ENCODE measurements around the gene TTC13. TPM values are rescaled to one million over a fixed set of nuclear protein-coding genes. Genes with fewer than 3 reads are reported as not detected.

The TTC13 gene
- total and polyA plus RNA-seq, 10 of the 15 experiments (the other 5 are each of a cell fraction or from before 2014, with no cell fraction given) = 5.8 to 30.8 (median 18.5) TPM

DNA sequence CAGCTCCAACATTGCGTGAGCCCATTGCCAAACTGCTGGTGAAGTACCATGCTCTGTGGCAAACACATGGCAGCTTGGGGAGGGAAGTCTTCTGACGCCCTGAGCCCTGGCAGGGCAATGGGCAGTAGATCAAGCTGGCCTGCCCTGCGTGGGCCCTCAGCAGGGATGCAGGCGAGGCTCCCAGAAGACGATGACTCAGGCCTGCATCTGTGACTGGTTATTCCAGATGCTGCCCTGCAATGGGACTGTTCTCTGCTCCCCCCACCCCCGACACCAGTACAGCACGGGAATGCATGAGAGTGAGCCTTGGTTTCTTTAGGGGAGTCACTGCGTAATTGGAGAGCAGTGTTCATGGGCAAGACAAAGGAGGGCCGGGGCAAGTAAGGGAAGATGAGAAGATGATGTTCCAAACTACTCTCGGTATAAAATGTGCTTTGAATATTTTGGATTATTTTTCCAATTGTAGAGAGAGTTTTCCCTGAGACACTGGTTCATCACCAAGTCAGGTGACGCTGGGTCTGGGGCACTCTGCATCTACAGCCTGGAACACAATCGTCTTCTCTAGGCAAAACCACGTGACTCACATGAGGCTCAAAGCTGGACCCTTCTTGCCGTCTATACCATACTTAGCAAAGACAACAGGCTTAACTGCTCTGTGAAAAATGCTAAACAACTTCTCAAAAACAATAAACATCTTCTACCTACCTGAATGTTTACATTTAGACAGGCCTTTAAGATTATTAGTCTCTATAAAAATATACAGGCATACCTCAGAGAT is 101.3 kb downstream of the TTC13 start:
- BruUV-seq (replicated peaks) = no TSS peak
- H3K27me3 ChIP-seq (replicated peaks in 1 of 2; ENCODE audit: control insufficient read depth in 2 of 2, insufficient read depth in 2 of 2, low read length in 1 of 2) = peaks cover 0 to 3% of the 10 kb centered on the region in 2 experiments; a peak in 2 of 4 replicates
- ChIA-PET CTCF (no interaction called here), POLR2A (no interaction called here), SMC1A (ENCODE audit: uncharacterized antibody, unreplicated experiment) (no interaction called here), RAD21 (ENCODE audit: unreplicated experiment) (no interaction called here)
- no peak overlapping the region for H3K9ac ChIP-seq (ENCODE audit: control insufficient read depth, insufficient read depth, low read length)
- WGBS (ENCODE audit: insufficient coverage, insufficient replicate concordance, low lambda C conversion rate, missing lambda C conversion rate) = 24% methylated on average over 14 of the region's 14 CpGs
- H3K4me1 ChIP-seq (ENCODE audit: control insufficient read depth, insufficient read depth, low read length) = no peaks in the 10 kb centered on the region
- ATAC-seq = no peak
- H3K4me3 ChIP-seq = no peak overlapping the region
- H3K79me2 ChIP-seq (ENCODE audit: control insufficient read depth, insufficient read depth, low read length) = no peaks in the 10 kb centered on the region
- no peak overlapping the region for H2AFZ ChIP-seq (ENCODE audit: control insufficient read depth, low read depth, low read length)
- H3K4me2 ChIP-seq (ENCODE audit: control insufficient read depth, insufficient read depth) = no peak overlapping the region
- no peak for FAIRE-seq
- intact Hi-C loops (cut with micrococcal nuclease; ENCODE audit: unreplicated experiment) (no loop called here), in situ Hi-C loops (cut with MboI) (no loop called here)
- DNase-seq (ENCODE audit: low read depth, low spot score) = no peak
- no peaks in the 10 kb centered on the region for H3K36me3 ChIP-seq (ENCODE audit: control insufficient read depth in 2 of 2, insufficient read depth in 2 of 2, low read length in 1 of 2)
- H3K27ac ChIP-seq (ENCODE audit: control insufficient read depth, insufficient read depth) = no peak overlapping the region
- H3K9me3 ChIP-seq (replicated peaks; ENCODE audit: control insufficient read depth, insufficient read depth, low read length) = no peaks in the 10 kb centered on the region
- H4K20me1 ChIP-seq (ENCODE audit: control insufficient read depth, insufficient read depth) = no peaks in the 10 kb centered on the region
- TF ChIP-seq KDM1A (IDR thresholded peaks at IDR 0.05; ENCODE audit: borderline replicate concordance) (no peak), PML (IDR thresholded peaks at IDR 0.05; ENCODE audit: low read length) (no peak), CREB1 (IDR thresholded peaks at IDR 0.05; ENCODE audit: low read depth) (no peak), ZNF207 (IDR thresholded peaks at IDR 0.05; ENCODE audit: borderline replicate concordance) (no peak), BMI1 (IDR thresholded peaks at IDR 0.05; ENCODE audit: borderline replicate concordance) (no peak), CHD2 (IDR thresholded peaks at IDR 0.05; ENCODE audit: borderline replicate concordance, low read depth, low read length) (no peak), SMAD1 (IDR thresholded peaks at IDR 0.05; ENCODE audit: low read depth, partially characterized antibody) (no peak), TCF7 (IDR thresholded peaks at IDR 0.05; ENCODE audit: borderline replicate concordance) (no peak), MTA2 (IDR thresholded peaks at IDR 0.05; ENCODE audit: low read depth) (no peak), KAT2A (conservative IDR thresholded peaks at IDR 0.05; ENCODE audit: control insufficient read depth, low read depth, low read length) (no peak)
- TF ChIP-seq, protein P1, sequence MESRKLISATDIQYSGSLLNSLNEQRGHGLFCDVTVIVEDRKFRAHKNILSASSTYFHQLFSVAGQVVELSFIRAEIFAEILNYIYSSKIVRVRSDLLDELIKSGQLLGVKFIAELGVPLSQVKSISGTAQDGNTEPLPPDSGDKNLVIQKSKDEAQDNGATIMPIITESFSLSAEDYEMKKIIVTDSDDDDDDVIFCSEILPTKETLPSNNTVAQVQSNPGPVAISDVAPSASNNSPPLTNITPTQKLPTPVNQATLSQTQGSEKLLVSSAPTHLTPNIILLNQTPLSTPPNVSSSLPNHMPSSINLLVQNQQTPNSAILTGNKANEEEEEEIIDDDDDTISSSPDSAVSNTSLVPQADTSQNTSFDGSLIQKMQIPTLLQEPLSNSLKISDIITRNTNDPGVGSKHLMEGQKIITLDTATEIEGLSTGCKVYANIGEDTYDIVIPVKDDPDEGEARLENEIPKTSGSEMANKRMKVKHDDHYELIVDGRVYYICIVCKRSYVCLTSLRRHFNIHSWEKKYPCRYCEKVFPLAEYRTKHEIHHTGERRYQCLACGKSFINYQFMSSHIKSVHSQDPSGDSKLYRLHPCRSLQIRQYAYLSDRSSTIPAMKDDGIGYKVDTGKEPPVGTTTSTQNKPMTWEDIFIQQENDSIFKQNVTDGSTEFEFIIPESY (IDR thresholded peaks at IDR 0.05) = no peak
- TF ChIP-seq, protein P2, sequence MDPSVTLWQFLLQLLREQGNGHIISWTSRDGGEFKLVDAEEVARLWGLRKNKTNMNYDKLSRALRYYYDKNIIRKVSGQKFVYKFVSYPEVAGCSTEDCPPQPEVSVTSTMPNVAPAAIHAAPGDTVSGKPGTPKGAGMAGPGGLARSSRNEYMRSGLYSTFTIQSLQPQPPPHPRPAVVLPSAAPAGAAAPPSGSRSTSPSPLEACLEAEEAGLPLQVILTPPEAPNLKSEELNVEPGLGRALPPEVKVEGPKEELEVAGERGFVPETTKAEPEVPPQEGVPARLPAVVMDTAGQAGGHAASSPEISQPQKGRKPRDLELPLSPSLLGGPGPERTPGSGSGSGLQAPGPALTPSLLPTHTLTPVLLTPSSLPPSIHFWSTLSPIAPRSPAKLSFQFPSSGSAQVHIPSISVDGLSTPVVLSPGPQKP (IDR thresholded peaks at IDR 0.05; ENCODE audit: low read depth, low read length) = no peak
- TF ChIP-seq, protein P3, sequence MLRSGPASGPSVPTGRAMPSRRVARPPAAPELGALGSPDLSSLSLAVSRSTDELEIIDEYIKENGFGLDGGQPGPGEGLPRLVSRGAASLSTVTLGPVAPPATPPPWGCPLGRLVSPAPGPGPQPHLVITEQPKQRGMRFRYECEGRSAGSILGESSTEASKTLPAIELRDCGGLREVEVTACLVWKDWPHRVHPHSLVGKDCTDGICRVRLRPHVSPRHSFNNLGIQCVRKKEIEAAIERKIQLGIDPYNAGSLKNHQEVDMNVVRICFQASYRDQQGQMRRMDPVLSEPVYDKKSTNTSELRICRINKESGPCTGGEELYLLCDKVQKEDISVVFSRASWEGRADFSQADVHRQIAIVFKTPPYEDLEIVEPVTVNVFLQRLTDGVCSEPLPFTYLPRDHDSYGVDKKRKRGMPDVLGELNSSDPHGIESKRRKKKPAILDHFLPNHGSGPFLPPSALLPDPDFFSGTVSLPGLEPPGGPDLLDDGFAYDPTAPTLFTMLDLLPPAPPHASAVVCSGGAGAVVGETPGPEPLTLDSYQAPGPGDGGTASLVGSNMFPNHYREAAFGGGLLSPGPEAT (IDR thresholded peaks at IDR 0.05; ENCODE audit: low read depth) = no peak
- TF ChIP-seq, protein P4, sequence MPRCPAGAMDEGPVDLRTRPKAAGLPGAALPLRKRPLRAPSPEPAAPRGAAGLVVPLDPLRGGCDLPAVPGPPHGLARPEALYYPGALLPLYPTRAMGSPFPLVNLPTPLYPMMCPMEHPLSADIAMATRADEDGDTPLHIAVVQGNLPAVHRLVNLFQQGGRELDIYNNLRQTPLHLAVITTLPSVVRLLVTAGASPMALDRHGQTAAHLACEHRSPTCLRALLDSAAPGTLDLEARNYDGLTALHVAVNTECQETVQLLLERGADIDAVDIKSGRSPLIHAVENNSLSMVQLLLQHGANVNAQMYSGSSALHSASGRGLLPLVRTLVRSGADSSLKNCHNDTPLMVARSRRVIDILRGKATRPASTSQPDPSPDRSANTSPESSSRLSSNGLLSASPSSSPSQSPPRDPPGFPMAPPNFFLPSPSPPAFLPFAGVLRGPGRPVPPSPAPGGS (IDR thresholded peaks at IDR 0.05; ENCODE audit: borderline replicate concordance, insufficient read depth, low read depth, low read length, poor library complexity, severe bottlenecking) = no peak

Measured in GM12878 (cell line).